ENCODE results near the gene PACC1.
"Not testable (repeated sequence)": the region's sequence is repeated elsewhere in the genome, so short reads cannot be mapped to it uniquely, and the experiment has no call there.

Gene PACC1

GRCh38 chr1:212401042-212401441 lies 13.6 kb downstream of the PACC1 start:
- H3K27ac ChIP-seq (replicated peaks), result no peak overlapping the region
- no peaks in the 10 kb centered on the region for H3K27me3 ChIP-seq (ENCODE audit: insufficient read depth, poor library complexity, severe bottlenecking)
- DNase-seq (ENCODE audit: low read depth in 1 of 2, low spot score in 1 of 2), result no peak
- no peak for TF ChIP-seq POLR2AphosphoS5 (IDR thresholded peaks at IDR 0.05; ENCODE audit: low read depth)
- TF ChIP-seq GABPA (IDR thresholded peaks at IDR 0.05; ENCODE audit: low read depth), result no peak
- no peak for TF ChIP-seq SPI1 (IDR thresholded peaks at IDR 0.05; ENCODE audit: borderline replicate concordance, low read depth)
- TF ChIP-seq REST (IDR thresholded peaks at IDR 0.05; ENCODE audit: insufficient replicate concordance, low read depth), result no peak
- no peak for TF ChIP-seq CTCF (IDR thresholded peaks at IDR 0.05; ENCODE audit: insufficient read depth, low read length)
- H3K4me3 ChIP-seq (replicated peaks; ENCODE audit: insufficient read depth, low read length), result no peak overlapping the region

- Histone ChIP-seq H3K27ac (replicated peaks) (no peak overlapping the region), H3K4me3 (replicated peaks; ENCODE audit: insufficient read depth, low read length) (no peak overlapping the region), H3K27me3 (ENCODE audit: insufficient read depth, poor library complexity, severe bottlenecking) (no peaks in the 10 kb centered on the region)
- TF ChIP-seq REST (IDR thresholded peaks at IDR 0.05; ENCODE audit: insufficient replicate concordance, low read depth) (no peak), GABPA (IDR thresholded peaks at IDR 0.05; ENCODE audit: low read depth) (no peak), SPI1 (IDR thresholded peaks at IDR 0.05; ENCODE audit: borderline replicate concordance, low read depth) (no peak), POLR2AphosphoS5 (IDR thresholded peaks at IDR 0.05; ENCODE audit: low read depth) (no peak), CTCF (IDR thresholded peaks at IDR 0.05; ENCODE audit: insufficient read depth, low read length) (no peak)
- no peak for DNase-seq (ENCODE audit: low read depth in 1 of 2, low spot score in 1 of 2)
These were observed 17.5 kb downstream of the PACC1 start for GRCh38 chr1:212397171-212397570.

GRCh38 chr1:212396638-212397037 lies 18.0 kb downstream of the PACC1 start:
- TF ChIP-seq CTCF (IDR thresholded peaks at IDR 0.05; ENCODE audit: insufficient read depth, low read length), result no peak
- Histone ChIP-seq H3K4me3 (replicated peaks; ENCODE audit: insufficient read depth, low read length) (no peak overlapping the region), H3K27me3 (ENCODE audit: insufficient read depth, poor library complexity, severe bottlenecking) (no peaks in the 10 kb centered on the region), H3K27ac (replicated peaks) (no peak overlapping the region)
- no peak for DNase-seq (ENCODE audit: low read depth in 1 of 2, low spot score in 1 of 2)

GRCh38 chr1:212395678-212396437 lies 18.8 kb downstream of the PACC1 start:
- not testable (repeated sequence) for H3K27me3 ChIP-seq (ENCODE audit: insufficient read depth, poor library complexity, severe bottlenecking); H3K4me3 ChIP-seq (replicated peaks; ENCODE audit: insufficient read depth, low read length); DNase-seq (ENCODE audit: low read depth in 1 of 2, low spot score in 1 of 2); H3K27ac ChIP-seq (replicated peaks)
